PC-3 (cell line): ENCODE results near the gene FAM120B. TPM values are rescaled to one million over a fixed set of nuclear protein-coding genes. Genes with fewer than 3 reads are reported as not detected.

Source experiments
- ATAC-seq: fragments of 200-7000 bp; cut with Tn5 transposase; 2 replicates; pipeline ENCODE4 v1.9.1; 2020; ENCODE audit warnings: mild to moderate bottlenecking, moderate library complexity
- BruUV-seq: library from RNA; stranded (reverse); fragments of 400-500 nt; replicated peaks from 2 replicates; lab custom pipeline; 2021; lab: Mats Ljungman, UMichigan
- CTCF ChIA-PET: fragments of 300-600 bp; sonication (Branson Sonifier 250); formaldehyde crosslinking; loops from one replicate; lab custom pipeline; 2022; ENCODE audit warnings: antibody characterized with exemption; lab: Charles Lee
- POLR2A ChIA-PET: fragments of 300-600 bp; sonication (Branson Sonifier 250); formaldehyde crosslinking; loops from one replicate; lab custom pipeline; 2022; ENCODE audit warnings: antibody characterized with exemption; ENCODE audit not compliant: unreplicated experiment; lab: Charles Lee
- DNase-seq: peaks from one replicate; pipeline ENCODE4 v3.0.0-alpha.2; 2015
- H2AFZ ChIP-seq: fragments of 300-600 bp; sonication (generic); 2 replicates; pipeline ENCODE4 v1.6.0; 2016; ENCODE audit warnings: antibody characterized with exemption, low read length
- H3F3A ChIP-seq: fragments of 300-600 bp; sonication (generic); one replicate; pipeline ENCODE4 v1.6.0; 2017; ENCODE audit warnings: antibody characterized with exemption, low read length, control low read depth, mild to moderate bottlenecking; ENCODE audit not compliant: unreplicated experiment
- H3K27ac ChIP-seq: fragments of 300-600 bp; sonication (generic); 2 replicates; pipeline ENCODE4 v1.5.1; 2016; ENCODE audit warnings: mild to moderate bottlenecking, low read length
- H3K27me3 ChIP-seq: fragments of 300-600 bp; sonication (generic); 2 replicates; pipeline ENCODE4 v1.6.1; 2016; ENCODE audit warnings: low read length, mixed read lengths
- H3K36me3 ChIP-seq: fragments of 300-600 bp; sonication (generic); 2 replicates; pipeline ENCODE4 v1.6.1; 2016; ENCODE audit warnings: low read depth, mixed run types, low read length, mixed read lengths
- H3K4me1 ChIP-seq: fragments of 300-600 bp; sonication (generic); 2 replicates; pipeline ENCODE4 v1.5.1; 2016; ENCODE audit warnings: low read length; ENCODE audit not compliant: insufficient read depth
- H3K4me2 ChIP-seq: fragments of 300-600 bp; sonication (generic); 2 replicates; pipeline ENCODE4 v1.6.0; 2016; ENCODE audit warnings: low read length
- H3K4me3 ChIP-seq: fragments of 300-600 bp; sonication (generic); 2 replicates; pipeline ENCODE4 v1.5.1; 2016; ENCODE audit warnings: mild to moderate bottlenecking, low read length, mixed read lengths
- H3K79me2 ChIP-seq: fragments of 300-600 bp; sonication (generic); 2 replicates; pipeline ENCODE4 v1.6.1; 2017; ENCODE audit warnings: low read length, mixed read lengths
- H3K9ac ChIP-seq: fragments of 300-600 bp; sonication (generic); 2 replicates; pipeline ENCODE4 v1.6.0; 2016; ENCODE audit warnings: mild to moderate bottlenecking, low read length
- H3K9me2 ChIP-seq: fragments of 300-600 bp; sonication (generic); replicated peaks from 2 replicates; pipeline ENCODE4 v1.6.1; 2016; ENCODE audit warnings: mixed run types, low read length, mixed read lengths
- H3K9me3 ChIP-seq: fragments of 300-600 bp; sonication (generic); 2 replicates; pipeline ENCODE4 v1.6.1; 2016; ENCODE audit warnings: low read length, mixed read lengths
- H4K20me1 ChIP-seq: fragments of 300-600 bp; sonication (generic); 2 replicates; pipeline ENCODE4 v1.6.1; 2016; ENCODE audit warnings: low read length, mixed read lengths
- EZH2 ChIP-seq: fragments of 300-600 bp; sonication (generic); IDR thresholded peaks from one replicate; pipeline ENCODE4 v1.6.1; 2017; ENCODE audit warnings: antibody characterized with exemption, mild to moderate bottlenecking, low read length; ENCODE audit not compliant: unreplicated experiment
- EZH2phosphoT487 ChIP-seq: fragments of 300-600 bp; sonication (generic); IDR thresholded peaks from 2 replicates; pipeline ENCODE4 v1.6.1; 2018; ENCODE audit warnings: mild to moderate bottlenecking, antibody characterized with exemption, low read length, borderline replicate concordance
- intact Hi-C: fragments of 100-400 bp; cut with micrococcal nuclease; formaldehyde crosslinking; loops from 2 replicates; pipeline ENCODE4 v1.9.0; 2023
- total RNA-seq: library from RNA; depleted of rRNA; stranded (reverse); fragments of >200 nt; gene quantifications from 2 replicates; pipeline ENCODE4 v1.2.3, GENCODE V29; 2014
- TF ChIP-seq, protein P1 (sequence below): fragments of 300-600 bp; sonication (generic); conservative IDR thresholded peaks from 2 replicates; pipeline ENCODE4 v1.5.1; 2017; ENCODE audit warnings: antibody characterized with exemption, low read depth, mild to moderate bottlenecking, low read length

The FAM120B gene
- total RNA-seq, 1 experiment from 2014 or later: 8.7 TPM

DNA sequence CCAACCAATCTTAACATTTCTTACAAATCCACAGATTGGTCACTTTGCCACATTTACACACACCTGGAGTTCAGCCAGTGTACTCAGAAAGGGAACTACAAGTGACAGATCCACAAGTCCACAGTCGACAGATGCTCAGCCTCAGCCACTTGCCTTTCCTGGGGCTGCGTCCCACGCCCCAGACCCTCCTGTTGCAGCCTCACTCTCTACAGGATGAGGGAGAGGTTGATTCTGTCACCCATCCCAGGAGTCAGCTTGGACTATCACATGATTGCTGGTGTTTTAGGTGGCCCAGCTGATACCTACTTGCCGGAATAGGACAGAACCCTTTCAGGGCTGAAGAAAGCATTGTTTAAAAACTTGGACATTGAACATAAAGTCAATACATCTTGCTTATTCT, 108.8 kb downstream of the FAM120B start:
- POLR2A ChIA-PET: no interaction called here

DNA sequence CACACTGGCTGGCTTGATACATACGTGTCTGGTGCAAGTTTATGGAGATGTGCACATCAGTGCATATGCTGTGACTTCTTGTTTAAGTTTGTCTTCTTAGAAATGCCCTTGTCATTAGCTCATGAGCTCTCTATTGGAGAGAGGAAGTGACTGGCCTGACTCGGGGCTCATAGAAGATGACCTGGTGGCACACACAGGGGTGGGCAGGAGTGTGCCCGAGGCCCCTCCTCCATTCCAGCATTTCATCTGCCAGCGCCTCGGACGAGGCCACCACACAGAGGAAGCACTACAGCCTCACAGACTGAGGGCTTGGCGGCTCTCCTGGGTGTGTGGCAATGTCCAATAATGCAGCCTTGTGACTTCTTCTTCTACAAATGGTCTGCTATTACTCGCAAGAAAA, 109.7 kb downstream of the FAM120B start:
- Histone ChIP-seq H2AFZ (no peak overlapping the region), H3K9me2 (no peaks in the 10 kb centered on the region), H3K4me1 (peaks cover 6% of the 10 kb centered on the region), H3K9ac (no peak overlapping the region), H3K79me2 (no peaks in the 10 kb centered on the region), H3K36me3 (no peaks in the 10 kb centered on the region), H3K4me3 (no peak overlapping the region), H3K27me3 (no peaks in the 10 kb centered on the region), H3K4me2 (no peak overlapping the region), H3F3A (no peaks in the 10 kb centered on the region), H3K9me3 (no peaks in the 10 kb centered on the region), H3K27ac (no peak overlapping the region), H4K20me1 (no peaks in the 10 kb centered on the region)
- no TSS peak for BruUV-seq
- no peak for DNase-seq
- intact Hi-C loops: no loop called here
- TF ChIP-seq EZH2phosphoT487 (no peak), EZH2 (no peak)
- TF ChIP-seq, protein P1, sequence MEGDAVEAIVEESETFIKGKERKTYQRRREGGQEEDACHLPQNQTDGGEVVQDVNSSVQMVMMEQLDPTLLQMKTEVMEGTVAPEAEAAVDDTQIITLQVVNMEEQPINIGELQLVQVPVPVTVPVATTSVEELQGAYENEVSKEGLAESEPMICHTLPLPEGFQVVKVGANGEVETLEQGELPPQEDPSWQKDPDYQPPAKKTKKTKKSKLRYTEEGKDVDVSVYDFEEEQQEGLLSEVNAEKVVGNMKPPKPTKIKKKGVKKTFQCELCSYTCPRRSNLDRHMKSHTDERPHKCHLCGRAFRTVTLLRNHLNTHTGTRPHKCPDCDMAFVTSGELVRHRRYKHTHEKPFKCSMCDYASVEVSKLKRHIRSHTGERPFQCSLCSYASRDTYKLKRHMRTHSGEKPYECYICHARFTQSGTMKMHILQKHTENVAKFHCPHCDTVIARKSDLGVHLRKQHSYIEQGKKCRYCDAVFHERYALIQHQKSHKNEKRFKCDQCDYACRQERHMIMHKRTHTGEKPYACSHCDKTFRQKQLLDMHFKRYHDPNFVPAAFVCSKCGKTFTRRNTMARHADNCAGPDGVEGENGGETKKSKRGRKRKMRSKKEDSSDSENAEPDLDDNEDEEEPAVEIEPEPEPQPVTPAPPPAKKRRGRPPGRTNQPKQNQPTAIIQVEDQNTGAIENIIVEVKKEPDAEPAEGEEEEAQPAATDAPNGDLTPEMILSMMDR: no peak
- POLR2A ChIA-PET: no interaction called here
- CTCF ChIA-PET: no interaction called here
- no peak for ATAC-seq

More for the DNA sequence above, 108.8 kb downstream of the FAM120B start:
- no peaks in the 10 kb centered on the region for H3K27me3 ChIP-seq
- no peaks in the 10 kb centered on the region for H3K9me3 ChIP-seq
- H4K20me1 ChIP-seq: no peaks in the 10 kb centered on the region
- no peaks in the 10 kb centered on the region for H3K36me3 ChIP-seq
- H3K9ac ChIP-seq: no peak overlapping the region
- H3K79me2 ChIP-seq: no peaks in the 10 kb centered on the region
- ATAC-seq (no peak), DNase-seq (no peak)
- H2AFZ ChIP-seq: no peak overlapping the region
- no peaks in the 10 kb centered on the region for H3K4me1 ChIP-seq
- no TSS peak for BruUV-seq
- CTCF ChIA-PET: no interaction called here
- no peaks in the 10 kb centered on the region for H3F3A ChIP-seq
- H3K4me2 ChIP-seq: no peak overlapping the region
- H3K9me2 ChIP-seq: no peaks in the 10 kb centered on the region
- no peak overlapping the region for H3K27ac ChIP-seq
- intact Hi-C loops: no loop called here
- H3K4me3 ChIP-seq: no peak overlapping the region
- no peak for TF ChIP-seq EZH2phosphoT487
- no peak for TF ChIP-seq EZH2
- TF ChIP-seq, protein P1: no peak

DNA sequence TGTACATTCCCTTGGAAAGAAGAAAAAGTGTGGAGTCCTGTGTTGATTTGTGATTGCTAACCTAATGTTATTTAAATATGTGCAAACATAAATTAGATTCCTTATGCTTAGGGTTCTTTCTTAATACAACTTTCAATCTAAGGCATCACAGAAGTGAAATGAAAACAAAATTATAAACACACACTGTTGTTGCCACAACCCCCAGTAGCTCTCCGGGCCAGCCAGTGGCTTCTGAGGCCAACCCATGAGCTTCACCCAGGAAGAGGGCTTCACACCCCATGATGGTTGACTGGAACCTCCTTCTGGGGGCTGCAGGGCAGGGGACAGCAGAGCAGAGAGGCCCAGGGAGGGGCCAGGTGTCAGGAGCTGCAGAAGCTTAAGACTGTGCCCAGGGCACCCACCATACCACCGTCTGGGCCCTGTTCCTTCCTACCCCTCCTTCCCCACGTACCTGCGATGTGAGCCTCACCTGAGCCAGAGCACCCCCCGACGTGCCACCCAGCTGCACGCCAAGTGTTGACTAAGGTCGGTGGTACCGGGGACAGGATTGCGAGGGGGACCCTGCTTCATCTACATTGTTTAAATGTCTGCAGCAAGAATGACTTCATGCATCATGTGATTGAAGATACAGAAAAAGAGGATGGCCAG, 110.5 kb downstream of the FAM120B start:
- peaks cover 6% of the 10 kb centered on the region for H3K4me1 ChIP-seq
- no peaks in the 10 kb centered on the region for H4K20me1 ChIP-seq
- H3K4me2 ChIP-seq: no peak overlapping the region
- no peaks in the 10 kb centered on the region for H3K9me2 ChIP-seq
- intact Hi-C loops: no loop called here
- TF ChIP-seq, protein P1: no peak
- TF ChIP-seq EZH2: no peak
- H3K4me3 ChIP-seq: no peak overlapping the region
- no peak overlapping the region for H3K27ac ChIP-seq
- CTCF ChIA-PET: no interaction called here
- no peak for ATAC-seq
- H3F3A ChIP-seq: no peaks in the 10 kb centered on the region
- H3K36me3 ChIP-seq: no peaks in the 10 kb centered on the region
- no peak for DNase-seq
- H3K9ac ChIP-seq: no peak overlapping the region
- BruUV-seq: no TSS peak
- POLR2A ChIA-PET: no interaction called here
- peaks cover 6% of the 10 kb centered on the region for H3K79me2 ChIP-seq
- no peaks in the 10 kb centered on the region for H3K9me3 ChIP-seq
- no peak overlapping the region for H2AFZ ChIP-seq
- no peaks in the 10 kb centered on the region for H3K27me3 ChIP-seq
